Thoracic aorta (tissue), 2 donors: Measurements from ENCODE around the gene FOXP1. TPM values are rescaled to one million over a fixed set of nuclear protein-coding genes. Genes with fewer than 3 reads are reported as not detected.
A peak's percentile ranks its signal among the peaks of the same experiment; 100 is the strongest.

Experiments
- ATAC-seq: fragments of 150-250 bp; one replicate; pipeline ENCODE4 v1.8.0; 2017; ENCODE audit warnings: low read depth; ENCODE audit not compliant: insufficient number of reproducible peaks, low FRiP score
- DNase-seq: peaks from one replicate; pipeline ENCODE4 v3.0.0-alpha.2; 2020; ENCODE audit warnings: low spot score
- H3K27ac ChIP-seq, 2 donors: fragments of 200-600 bp; sonication (generic); 1 replicate in 1 of 2; 2 replicates in 1 of 2; pipeline ENCODE4 v1.5.1; 2016; ENCODE audit warnings: mild to moderate bottlenecking in 2 of 2, moderate library complexity in 2 of 2
- H3K27me3 ChIP-seq: fragments of 200-600 bp; sonication (generic); replicated peaks from 2 replicates; pipeline ENCODE4 v1.6.0; 2016; ENCODE audit warnings: mild to moderate bottlenecking; ENCODE audit not compliant: insufficient read depth
- H3K36me3 ChIP-seq: fragments of 200-600 bp; sonication (generic); one replicate; pipeline ENCODE4 v1.5.1; 2016
- H3K4me1 ChIP-seq, 2 donors: fragments of 200-600 bp; sonication (generic); 1 replicate in 1 of 2; 2 replicates in 1 of 2; pipeline versions ENCODE4 v1.5.1 to v1.6.0; 2016; ENCODE audit warnings: low read depth in 2 of 2, mild to moderate bottlenecking in 1 of 2; ENCODE audit not compliant: control insufficient read depth in 1 of 2
- H3K4me3 ChIP-seq: fragments of 200-600 bp; sonication (generic); 2 replicates; pipeline ENCODE4 v1.5.1; 2016; ENCODE audit warnings: mild to moderate bottlenecking
- H3K9me3 ChIP-seq: fragments of 200-600 bp; sonication (generic); 2 replicates; pipeline ENCODE4 v1.5.1; 2016
- CTCF ChIP-seq: fragments of 200-600 bp; sonication (generic); IDR thresholded peaks from one replicate; pipeline ENCODE4 v1.5.1; 2019; ENCODE audit warnings: antibody characterized with exemption
- total RNA-seq, 2 donors: library from RNA; depleted of rRNA; stranded (reverse); fragments of >200 nt; gene quantifications; one replicate each; pipeline versions ENCODE4 v1.1.0 to v1.2.3, GENCODE V29; 2016

Gene FOXP1
- total RNA-seq, 2 donors from 2014 or later = 176 to 255 TPM

- ATAC-seq (no peak), DNase-seq (no peak)
- H3K4me1 ChIP-seq = peaks cover 23 to 41% of the 10 kb centered on the region in 2 donors
- no peaks in the 10 kb centered on the region for H3K9me3 ChIP-seq
- H3K36me3 ChIP-seq = no peaks in the 10 kb centered on the region
- no peak for TF ChIP-seq CTCF
- peak overlapping the region; percentile 98 for H3K4me3 ChIP-seq
- no peaks in the 10 kb centered on the region for H3K27me3 ChIP-seq
- H3K27ac ChIP-seq = peak overlapping the region; percentile 31 to 97
These were observed 5.3 kb downstream of the FOXP1 start for GRCh38 chr3:71578054-71578751.

- H3K36me3 ChIP-seq = no peaks in the 10 kb centered on the region
- DNase-seq (no peak), ATAC-seq (no peak)
- TF ChIP-seq CTCF = no peak
- peaks cover 23 to 41% of the 10 kb centered on the region in 2 donors for H3K4me1 ChIP-seq
- no peaks in the 10 kb centered on the region for H3K9me3 ChIP-seq
- peak overlapping the region in 1 of 2 donors; percentile 97 for H3K27ac ChIP-seq
- peak overlapping the region; percentile 98 for H3K4me3 ChIP-seq
- H3K27me3 ChIP-seq = no peaks in the 10 kb centered on the region
These were observed 6.5 kb downstream of the FOXP1 start for GRCh38 chr3:71577011-71577410.

GRCh38 chr3:71575433-71575832 is 8.1 kb downstream of the FOXP1 start:
- no peak for ATAC-seq

GRCh38 chr3:71573181-71573580 is 10.3 kb downstream of the FOXP1 start:
- ATAC-seq (no peak), DNase-seq (no peak)
- Histone ChIP-seq H3K4me1 (peaks cover 11 to 36% of the 10 kb centered on the region in 2 donors), H3K27ac (no peak overlapping the region), H3K27me3 (no peaks in the 10 kb centered on the region), H3K4me3 (no peak overlapping the region), H3K9me3 (no peaks in the 10 kb centered on the region), H3K36me3 (no peaks in the 10 kb centered on the region)
- TF ChIP-seq CTCF = no peak

More at GRCh38 chr3:71575433-71575832, 8.1 kb downstream of the FOXP1 start:
- H3K4me1 ChIP-seq = peaks cover 20 to 45% of the 10 kb centered on the region in 2 donors
- TF ChIP-seq CTCF = no peak
- H3K4me3 ChIP-seq = no peak overlapping the region
- no peak overlapping the region for H3K27ac ChIP-seq
- no peaks in the 10 kb centered on the region for H3K36me3 ChIP-seq
- no peaks in the 10 kb centered on the region for H3K27me3 ChIP-seq
- DNase-seq = no peak
- H3K9me3 ChIP-seq = no peaks in the 10 kb centered on the region

GRCh38 chr3:71570546-71570945 is 13.0 kb downstream of the FOXP1 start:
- DNase-seq = no peak
- Histone ChIP-seq H3K4me1 (peaks cover 0 to 13% of the 10 kb centered on the region in 2 donors), H3K4me3 (no peak overlapping the region), H3K9me3 (no peaks in the 10 kb centered on the region), H3K36me3 (no peaks in the 10 kb centered on the region), H3K27me3 (no peaks in the 10 kb centered on the region), H3K27ac (no peak overlapping the region)
- ATAC-seq = no peak
- TF ChIP-seq CTCF = no peak
